DMS 273 treated with DMSO at 0.1 percent for 48 hours (cell line): ENCODE results near the gene PPFIA4.
"Not testable (repeated sequence)": the region's sequence is repeated elsewhere in the genome, so short reads cannot be mapped to it uniquely, and the experiment has no call there.

Experiments used
- DNase-seq: peaks from one replicate; lab custom pipeline; 2025; lab: John Stamatoyannopoulos, UW

Gene PPFIA4

DNA sequence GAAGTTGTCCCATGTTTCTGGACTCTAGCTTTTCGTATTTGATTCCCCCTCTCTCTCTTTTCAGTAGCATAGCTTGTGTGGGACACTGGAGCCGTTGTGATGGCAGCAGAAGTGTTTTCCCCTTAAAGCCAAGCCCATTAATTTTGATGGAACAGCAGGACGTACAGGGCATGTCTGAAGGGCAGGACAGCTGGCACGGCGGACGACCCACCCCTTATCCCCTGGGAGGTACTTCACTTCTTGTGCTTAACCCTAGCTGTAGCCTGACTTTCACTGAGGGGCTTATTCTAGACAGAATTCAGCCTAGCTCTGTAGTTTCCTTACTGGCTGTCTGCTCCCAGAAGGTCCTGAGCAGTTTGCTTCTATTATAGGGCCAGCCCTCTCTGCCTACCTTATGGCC is 8.6 kb upstream of the PPFIA4 start:
- DNase-seq = no peak

DNA sequence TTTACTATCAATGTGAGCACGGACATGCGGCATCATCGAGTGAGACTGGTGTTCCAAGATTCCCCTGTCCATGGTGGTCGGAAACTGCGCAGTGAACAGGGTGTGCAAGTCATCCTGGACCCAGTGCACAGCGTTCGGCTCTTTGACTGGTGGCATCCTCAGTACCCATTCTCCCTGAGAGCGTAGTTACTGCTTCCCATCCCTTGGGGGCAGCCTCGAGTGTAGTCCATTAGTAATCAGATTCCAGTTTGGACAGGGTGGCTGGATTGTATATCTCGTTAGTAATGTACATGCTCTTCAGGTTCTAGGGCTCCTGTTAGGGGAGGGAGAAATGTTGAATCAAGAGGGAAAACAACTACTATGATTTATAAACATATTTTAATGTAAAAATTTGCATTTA is 3.4 kb upstream of the PPFIA4 start:
- not testable (repeated sequence) for DNase-seq

DNA sequence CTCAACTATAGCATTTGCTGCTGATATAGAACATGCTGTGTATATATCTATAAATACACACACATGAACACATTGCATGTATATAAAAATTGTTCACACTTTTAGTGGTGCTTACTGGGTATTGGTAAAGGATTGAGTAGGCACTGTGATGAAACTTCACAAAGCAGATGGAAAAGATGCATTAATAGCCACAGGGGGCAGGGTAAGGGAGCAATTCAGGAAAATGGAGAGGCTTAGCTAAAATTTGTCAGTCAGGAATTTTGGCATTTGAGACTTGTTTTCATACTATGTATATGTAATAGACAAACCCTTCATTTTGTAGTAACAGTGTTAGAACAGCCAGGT is 633 bp upstream of the PPFIA4 start:
- peak; percentile 55 for DNase-seq

DNA sequence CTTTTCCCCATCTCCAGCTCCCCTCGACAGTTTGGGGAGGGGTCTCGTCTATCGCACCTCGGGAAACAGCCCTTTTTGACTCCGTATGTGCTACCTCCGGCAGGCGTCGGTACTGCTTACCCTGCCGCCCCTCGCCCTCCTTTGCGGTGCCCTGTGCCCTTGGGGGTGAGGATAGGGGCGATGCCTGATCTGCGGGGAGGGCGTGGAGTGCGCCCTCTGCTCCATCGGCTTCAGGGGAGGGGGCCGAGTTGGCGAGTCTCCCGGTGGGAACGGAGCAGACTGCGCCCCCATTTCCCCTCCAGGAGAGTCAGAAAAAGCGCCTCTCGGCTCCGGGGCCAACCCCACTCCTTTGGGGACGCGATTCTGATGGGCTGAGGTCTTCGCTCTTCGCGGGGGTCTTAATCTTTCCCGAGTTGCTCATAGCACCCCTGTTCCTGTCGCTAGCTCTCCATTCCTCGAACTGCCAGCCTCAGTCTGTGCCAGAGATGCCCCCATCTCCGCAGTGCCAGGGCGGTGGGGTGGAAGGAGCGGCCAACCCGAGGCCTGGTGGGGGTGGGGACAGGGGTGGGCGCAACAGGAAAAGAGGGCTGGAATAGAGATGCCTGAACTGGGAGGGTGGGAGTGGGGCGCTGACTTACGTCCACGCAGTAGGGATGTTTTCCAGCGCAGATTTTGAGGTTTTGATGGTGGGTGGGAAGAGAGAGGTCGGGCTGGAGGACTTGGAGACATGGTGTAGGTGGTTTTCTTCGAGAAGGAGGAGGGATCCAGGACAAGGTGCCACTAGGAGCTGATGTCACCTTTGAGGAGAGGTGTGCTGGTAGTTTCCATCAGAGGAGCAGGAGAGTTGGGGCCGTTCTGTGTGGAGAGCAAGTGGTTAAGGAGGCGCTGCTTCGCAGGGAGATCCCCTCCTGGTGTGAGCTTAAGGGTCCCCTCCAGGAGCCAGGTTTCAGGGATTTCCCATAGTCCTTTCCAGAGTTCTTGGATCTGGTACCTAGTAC is 674 bp downstream of the PPFIA4 start:
- DNase-seq = no peak

DNA sequence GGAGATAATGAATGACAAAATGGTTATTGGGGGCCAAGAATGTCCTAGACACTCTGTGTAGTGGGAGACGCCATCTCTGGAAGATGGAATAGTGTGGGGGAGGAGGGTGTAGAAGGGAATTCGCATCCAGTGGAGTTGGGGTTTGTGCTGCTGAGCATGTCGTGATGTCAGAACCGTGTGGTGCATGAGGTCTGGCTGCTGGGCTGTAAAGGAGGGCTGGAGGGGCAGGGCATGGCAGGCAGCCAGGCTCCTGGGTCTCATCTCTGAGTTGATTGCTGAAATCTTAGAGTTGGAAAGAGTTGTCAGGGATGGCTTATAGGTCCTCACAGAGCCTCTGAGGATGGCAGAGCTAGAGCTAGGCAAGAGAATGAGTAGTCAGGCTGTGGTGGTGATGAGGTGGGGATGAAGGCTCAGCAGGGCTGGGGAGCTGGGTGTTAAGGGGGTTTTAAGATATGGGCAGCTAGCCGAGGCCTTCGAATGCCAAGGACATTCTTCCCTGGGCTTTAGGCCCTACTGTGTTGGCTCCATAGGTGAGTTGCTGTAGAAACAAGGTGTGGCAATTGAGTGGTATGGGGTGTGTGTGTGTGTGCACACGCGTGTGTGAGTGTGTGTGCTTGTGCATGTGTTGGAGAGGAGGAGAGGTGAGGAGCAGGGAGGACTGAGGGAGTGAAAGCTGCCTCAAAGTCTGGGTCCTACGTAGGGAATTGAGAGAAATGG is 1.9 kb downstream of the PPFIA4 start:
- no peak for DNase-seq

DNA sequence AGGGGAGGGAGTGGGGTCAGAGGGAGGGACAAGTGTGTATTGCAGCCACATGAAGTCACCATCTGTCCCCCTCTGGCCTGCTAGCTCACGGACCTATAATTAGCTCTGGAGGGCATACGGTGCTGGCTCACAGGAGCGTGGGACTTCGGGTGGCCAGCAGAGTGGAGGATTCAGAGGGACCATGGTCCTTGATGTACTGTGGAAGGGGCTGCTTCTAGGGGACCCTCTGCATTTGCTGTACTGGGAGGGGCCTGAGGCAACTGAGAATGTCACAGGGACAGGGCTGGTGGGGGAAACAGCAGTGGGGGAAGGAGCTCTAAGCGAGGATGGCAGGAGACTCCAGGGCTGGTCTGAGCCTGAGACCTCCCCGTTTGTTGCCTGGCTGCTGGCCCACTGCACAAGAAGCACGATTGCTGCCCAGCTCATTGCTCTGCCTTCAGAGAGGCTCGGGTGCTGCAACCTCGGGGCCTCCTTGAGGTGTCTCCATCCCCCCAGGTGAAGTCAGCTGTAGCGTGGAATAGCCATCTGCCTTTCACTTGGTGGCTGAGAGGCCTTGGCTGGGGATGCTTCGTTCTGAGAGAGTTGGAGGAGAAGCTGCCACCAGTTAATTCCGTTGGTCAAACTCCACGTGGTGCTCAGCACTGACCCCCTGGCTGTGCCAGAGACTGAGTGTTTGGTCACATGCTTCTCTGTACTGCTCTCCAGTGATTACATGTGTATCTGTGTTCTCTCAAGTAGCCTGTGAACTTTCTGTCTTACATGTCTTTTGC is 2.7 kb downstream of the PPFIA4 start:
- peak; percentile 63 for DNase-seq

DNA sequence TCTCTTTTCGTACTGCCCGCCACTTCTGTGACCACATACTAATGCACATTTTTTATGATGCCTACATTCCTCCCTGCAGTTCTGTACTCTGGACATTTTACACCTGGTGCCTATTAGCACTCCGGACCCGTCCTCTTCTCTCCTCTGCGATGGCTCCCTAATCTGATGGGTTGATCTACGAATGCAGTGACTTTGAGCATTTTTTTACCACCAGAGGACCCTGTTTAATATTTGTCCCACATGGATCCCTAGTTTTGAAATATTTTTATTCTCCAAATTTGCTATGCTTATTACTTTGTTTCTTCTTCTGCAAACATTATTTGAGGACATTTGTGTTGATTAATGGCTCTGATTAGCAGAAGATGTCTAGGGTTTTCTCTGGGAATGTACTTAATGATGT is 5.2 kb downstream of the PPFIA4 start:
- no peak for DNase-seq

DNA sequence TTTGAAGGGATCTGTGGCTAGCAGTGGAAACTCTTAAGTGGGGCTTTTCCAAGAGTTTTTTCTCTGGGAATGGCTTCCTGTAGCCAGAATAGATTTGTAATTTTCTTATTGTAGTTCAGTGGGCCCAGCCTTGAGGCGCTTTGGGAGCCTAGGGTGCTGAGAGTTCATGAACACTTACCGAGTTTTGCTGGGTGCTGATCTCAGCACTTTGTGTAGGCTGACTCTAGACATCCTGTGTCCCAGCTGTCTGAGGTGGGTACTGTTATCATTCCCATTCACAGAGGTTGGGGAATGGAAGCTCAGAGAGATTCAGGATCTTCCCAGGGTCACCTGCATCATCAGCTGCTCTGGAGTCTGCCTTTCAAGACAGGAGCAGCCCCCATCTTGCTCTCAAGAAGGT is 7.0 kb downstream of the PPFIA4 start:
- DNase-seq = no peak

DNA sequence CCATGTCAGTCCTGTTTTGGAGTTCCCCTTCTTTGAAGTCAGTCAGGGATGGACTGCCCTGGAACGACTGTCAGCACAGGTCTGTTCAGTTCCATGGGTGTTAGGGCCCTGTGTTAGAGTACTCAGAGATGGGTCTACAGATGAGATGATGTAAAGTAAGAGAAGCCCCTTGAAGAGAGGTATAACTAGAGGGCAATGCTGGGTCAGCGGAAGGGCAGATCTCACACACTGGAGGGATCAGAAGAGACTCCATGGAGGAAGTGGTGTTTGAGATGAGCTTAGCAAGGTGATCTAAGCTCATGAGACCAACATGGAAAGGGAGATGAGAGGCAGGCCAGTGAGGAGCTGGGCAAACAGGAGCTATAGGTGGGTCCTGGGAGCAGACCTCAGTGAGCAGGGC is 7.6 kb downstream of the PPFIA4 start:
- no peak for DNase-seq

DNA sequence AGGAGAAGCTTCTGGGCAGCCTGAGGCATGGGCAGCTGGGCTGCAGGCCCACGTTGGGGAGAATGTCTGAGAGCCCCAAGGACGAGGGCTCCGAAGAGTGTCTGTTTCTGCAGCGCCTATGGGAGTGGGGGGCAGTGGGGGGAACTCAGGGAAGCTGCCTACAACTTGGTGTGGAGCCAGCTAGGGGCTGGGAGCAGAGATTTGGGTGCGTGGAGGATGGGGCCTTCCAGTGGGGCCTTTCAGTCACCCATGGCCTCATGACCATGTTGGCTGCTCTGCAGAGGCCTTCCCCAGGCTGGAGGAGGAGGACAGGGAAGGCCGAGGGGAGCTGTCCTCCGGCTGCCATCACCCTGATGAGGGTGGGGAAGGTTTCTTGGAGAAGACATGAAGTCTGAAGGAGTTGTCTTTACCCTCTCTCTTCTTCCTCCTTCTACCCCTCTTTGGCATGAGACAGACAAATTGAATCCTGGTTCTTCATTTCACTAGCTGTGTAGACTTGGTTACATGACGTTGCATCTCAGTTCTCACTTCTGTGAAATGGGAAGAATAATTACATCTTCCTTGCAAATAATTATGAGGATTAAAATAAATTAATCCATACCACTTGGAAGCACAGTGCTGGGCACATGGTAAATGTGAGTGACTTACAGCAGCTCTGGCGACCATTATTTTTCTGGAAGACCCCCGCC is 8.3 kb downstream of the PPFIA4 start:
- DNase-seq = no peak

DNA sequence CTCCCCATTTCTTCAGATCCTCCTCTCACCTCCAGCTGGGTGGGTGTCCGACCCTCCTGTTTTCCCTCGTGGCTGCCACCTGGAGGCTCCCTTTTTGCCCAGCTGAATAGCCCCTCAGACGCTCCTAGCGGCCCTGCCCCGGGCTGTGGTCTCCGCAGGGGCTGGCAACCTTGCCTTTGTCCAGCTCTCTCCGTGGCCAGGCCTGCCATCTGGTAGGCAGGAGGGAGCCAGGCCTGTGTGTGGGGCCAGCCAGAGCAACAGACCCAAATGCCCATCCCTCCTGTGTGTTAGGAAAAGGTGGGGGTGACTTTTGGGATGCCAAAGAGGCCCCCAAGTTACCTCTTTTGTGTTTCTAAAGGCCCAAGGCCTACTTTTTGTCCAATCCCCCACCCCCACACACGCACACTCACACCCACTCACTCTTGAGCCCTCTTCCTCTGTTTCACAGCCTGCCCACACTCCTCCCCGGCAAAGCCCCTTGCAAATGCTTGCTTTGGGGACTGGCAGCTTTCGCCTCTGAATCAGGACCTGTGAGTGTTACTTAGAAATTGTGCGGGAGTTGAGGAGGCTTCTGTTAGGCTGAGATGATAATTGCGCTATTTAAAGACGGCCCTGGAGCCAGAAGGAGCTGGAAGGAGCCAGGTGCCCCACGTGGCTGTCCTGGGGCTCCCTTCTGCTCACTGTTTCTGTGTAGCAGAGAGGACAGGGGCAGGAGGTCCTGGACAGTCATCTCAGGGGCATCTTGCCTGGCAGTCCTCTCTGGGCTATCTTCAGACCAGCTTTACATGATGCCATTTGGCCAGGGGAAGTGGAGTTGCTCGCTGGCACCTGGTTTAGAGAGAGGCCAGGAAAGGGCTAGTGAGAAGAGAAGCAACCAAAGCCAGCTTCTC is 9.1 kb downstream of the PPFIA4 start:
- DNase-seq = no peak

DNA sequence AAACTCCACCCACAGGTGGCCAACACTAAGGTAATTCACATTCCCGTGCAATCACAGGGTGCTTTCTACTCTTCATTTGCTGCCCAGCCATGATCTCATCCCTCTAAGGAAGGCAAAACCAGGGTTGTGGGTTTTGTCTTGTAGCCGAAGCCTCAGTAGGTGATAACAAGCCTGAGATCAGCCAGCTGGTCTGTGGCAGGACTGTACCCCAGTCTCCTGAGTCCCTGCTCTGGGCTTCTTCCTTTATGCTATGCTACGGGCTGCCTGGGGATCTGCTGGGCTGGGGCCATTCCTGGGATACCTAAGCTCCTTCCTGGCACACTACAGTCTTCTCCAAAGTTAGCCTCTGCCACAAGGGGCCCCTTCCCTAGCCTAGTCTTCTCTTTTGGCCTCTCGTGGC is 9.8 kb downstream of the PPFIA4 start:
- DNase-seq = no peak

DNA sequence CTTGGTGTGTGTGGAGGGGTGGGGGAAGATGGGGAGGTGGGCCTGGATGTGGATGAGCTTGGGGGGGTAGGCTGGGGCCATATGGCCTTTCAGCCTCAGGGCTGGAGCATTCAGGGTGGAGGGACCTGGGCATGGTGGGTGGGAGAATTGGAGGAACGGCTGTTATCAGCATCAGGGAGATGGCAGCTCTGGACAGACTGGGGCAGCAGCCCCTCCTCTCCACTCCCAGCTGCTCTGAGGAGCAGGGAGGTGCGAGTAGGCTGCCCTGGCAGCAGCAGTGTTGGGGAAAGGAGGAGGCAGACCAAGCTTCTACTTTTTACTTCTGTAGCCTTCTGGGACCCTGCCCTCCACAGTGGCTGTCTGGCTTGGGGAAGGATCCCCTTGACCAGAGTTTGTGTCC is 10.2 kb downstream of the PPFIA4 start:
- DNase-seq = peak; percentile 42

DNA sequence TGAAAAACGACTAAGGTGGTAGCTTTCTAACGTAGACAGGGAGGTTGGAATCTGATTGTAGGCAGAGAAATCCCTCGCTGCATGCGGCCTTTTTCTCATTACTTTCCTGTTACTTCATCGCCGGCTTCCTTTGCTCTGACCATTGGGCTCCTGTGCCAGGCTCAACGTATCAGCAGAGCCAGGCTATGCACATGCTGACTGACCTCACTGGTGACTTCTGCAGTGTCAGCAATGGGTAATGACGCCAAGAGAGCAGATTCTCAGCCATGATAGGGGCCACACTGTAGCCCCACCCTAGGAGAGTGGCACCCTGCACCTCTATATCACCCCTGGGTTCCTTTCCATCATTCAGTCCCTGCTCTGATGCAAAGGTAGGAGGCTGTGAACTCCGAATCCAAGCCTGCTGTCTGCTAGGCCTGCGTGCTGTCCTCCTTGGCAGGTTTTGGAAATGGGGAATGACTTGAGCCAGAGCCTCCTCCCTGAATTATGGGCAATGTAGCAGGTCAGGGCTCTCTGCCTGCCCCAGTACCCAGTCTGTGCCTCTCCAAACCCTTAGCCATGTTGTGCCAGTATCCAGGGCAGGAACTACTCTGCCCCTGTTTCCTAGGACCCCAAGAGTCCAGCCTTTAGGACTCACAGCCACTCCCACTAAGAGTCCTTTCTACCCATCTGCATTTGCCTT is 11.4 kb downstream of the PPFIA4 start:
- DNase-seq = no peak

DNA sequence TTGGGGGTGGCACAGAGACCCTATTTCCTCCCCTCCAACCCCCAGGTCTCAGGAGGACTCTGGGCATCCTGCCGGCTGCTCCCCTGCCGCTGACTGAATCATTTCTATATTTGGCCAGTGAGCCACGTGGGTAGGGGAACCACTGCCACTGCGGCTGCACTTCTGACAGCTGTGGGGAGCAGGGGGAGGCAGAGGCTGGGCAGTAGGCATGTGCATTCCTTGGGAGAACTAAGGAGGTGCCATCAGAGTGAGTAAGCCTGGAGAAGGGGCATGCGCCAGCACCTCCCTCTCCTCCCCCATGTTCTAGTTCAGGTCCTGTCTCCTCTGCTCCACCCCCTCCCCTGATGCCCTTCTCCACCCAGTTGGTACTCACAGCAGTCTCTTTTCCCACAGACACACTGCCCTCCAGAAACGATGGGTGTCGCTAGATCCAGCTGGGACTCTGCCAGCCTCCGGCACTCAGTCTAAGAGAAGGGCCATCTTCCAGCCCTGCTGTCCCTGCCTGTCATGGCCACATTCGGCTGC is 12.0 kb downstream of the PPFIA4 start:
- peak; percentile 30 for DNase-seq

DNA sequence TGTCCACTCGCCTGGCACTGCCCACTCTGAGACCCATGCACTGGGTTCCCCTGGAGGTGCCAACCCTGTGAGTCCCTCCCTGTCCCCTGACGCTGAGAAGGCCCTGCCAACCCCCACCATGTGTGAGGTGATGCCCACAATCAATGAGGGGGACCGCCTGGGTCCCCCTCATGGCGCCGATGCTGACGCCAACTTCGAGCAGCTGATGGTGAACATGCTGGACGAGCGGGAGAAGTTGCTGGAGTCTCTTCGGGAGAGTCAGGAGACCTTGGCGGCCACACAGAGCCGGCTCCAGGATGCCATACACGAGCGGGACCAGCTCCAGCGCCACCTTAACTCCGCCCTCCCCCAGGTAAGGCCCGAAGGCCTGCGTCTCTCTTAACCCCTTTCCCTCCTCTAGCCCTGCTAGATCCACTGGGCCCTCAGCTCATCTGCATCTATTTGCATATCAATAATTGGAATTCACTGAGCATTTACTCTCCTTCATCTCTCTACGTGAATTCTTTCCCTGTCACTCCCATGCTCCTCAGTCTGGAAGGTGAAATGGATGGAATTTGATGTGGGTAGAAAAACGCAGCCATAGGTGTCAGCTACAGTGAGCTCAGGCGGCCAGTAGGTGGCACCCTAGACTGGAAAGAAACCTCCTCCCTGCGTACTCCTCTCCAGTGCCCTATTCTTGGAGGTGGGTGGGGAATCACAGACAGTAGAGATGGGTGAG is 12.8 kb downstream of the PPFIA4 start:
- DNase-seq = peak; percentile 27

DNA sequence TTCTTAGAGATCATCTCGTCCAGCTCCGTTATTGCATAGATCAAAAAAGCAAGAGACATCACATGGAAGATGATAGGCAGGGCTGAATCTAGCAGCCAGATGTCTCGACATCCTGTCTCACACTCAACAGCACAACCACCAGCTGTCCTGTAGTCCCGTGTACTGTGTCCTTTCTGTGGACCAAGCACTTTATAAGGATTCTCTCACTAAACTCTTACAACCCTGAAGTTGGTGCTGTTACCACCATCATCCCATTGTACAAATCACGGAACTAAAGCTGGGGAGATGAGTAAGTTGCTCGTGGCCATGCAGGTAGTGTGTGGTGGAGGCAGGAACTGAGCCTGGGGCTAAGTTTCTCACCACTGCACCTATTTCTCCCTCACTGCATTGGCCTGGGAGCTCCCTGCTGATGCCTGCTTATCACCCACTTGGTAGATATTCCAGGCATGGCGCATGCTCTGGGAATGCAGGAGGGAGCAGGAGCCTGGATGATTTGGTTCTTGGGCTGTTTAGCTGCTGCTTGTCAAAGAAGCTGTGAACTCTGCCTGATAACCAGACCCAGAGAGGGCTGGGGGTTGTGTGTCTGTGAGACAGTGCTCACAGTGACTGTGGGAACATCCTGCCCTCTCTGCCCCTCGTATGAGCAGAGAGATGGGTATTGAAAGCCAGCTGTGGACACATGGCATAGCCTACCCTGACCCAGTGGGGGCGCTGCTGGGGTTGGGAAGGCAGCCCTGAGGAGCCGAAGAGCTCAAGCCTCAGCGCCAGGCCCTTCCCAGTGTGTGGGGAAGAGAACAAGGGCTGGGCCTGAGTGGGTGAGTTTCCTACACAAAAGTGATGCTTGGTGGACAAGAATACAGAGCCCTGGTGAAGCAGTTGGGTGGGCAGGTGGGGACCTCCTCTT is 13.6 kb downstream of the PPFIA4 start:
- DNase-seq = no peak

DNA sequence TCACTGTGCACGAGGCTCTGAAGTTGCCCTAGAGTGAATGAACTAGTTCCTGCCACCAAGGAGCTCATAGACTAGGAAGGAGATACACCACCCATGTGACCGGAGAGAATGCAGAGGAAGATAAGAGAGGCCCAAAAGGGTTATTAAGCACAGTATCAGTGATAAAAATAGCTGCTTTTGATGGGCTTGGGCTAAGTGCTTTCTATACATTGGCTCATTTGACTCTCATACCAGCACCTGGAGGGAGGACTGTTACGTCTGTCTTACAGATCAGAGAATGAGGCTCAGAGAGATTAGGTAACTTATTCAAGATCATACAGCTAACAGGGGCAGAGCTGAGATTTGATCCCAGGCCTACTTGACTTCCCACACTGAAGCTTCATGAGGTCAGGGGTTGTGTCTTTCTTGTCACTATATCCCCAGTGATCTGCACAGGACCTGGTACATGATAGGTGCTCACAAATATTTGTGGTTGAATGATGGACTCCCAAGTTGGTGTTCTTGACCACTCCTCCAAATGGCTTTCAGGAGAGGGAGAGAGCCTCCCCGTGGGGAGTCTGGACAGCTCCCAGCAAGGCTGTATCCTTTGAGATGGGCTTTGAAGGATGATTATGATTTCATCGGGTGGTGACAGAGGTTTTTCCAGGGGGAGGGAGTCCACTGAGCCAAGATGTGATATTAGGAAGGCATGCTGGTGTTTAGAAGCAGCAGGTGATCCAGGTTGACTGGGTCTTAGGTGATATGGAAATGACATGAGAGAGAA is 14.4 kb downstream of the PPFIA4 start:
- DNase-seq = no peak
